ENCODE results near the gene BSN.

- TF ChIP-seq CTCF (IDR thresholded peaks at IDR 0.05): no peak
- TF ChIP-seq POLR2A (IDR thresholded peaks at IDR 0.05): no peak
Measured at GRCh38 chr3:49654955-49655556, 100.8 kb downstream of the BSN start.

Measured in body of pancreas (tissue), 4 donors.